Right ventricle myocardium inferior (tissue), 1 donor: Measurements from ENCODE around the gene INHBA. TPM values are rescaled to one million over a fixed set of nuclear protein-coding genes. Genes with fewer than 3 reads are reported as not detected.

Experiments used
- ATAC-seq: fragments of 200-7000 bp; cut with Tn5 transposase; one replicate; pipeline ENCODE4 v1.9.1; 2020; ENCODE audit warnings: mild to moderate bottlenecking, moderate library complexity
- DNase-seq: peaks from one replicate; pipeline ENCODE4 v3.0.0; 2021; ENCODE audit errors: missing footprints
- intact Hi-C: fragments of 100-400 bp; cut with DNase I; formaldehyde crosslinking; loops from one replicate; pipeline ENCODE4 v1.11.0; 2022
- total RNA-seq: library from RNA; stranded (reverse); fragmentation: NEBNext Ultra II Directional; extraction: Animal tissue kit (Norgen Biotek cat#: 25700); gene quantifications from one replicate; pipeline ENCODE4 v1.2.1, GENCODE V29; 2021
- donor health status: DM: no; HTN: yes; CAD: no; lungs with severe emphysema.

INHBA gene
- total RNA-seq, 1 donor from 2014 or later, result 0.89 TPM

GRCh38 chr7:41694495-41694894 lies 8.4 kb downstream of the INHBA start:
- ATAC-seq, result no peak
- intact Hi-C loops, result loop anchor here (10.0 kb wide), 1 partner anchor 690 kb away; no protein-coding TSS in a partner anchor
- no peak for DNase-seq

- peak; percentile 68 for ATAC-seq
- DNase-seq, result no peak
- intact Hi-C loops, result loop anchor here (10.0 kb wide), 1 partner anchor 689 kb away; no protein-coding TSS in a partner anchor
Measured at GRCh38 chr7:41693150-41693997, 9.5 kb downstream of the INHBA start.

GRCh38 chr7:41692251-41692650 lies 10.6 kb downstream of the INHBA start:
- no peak for ATAC-seq
- intact Hi-C loops, result loop anchor here (10.0 kb wide), 1 partner anchor 687 kb away; no protein-coding TSS in a partner anchor
- no peak for DNase-seq

- intact Hi-C loops, result loop anchor here (10.0 kb wide), 1 partner anchor 687 kb away; no protein-coding TSS in a partner anchor
- DNase-seq (no peak), ATAC-seq (no peak)
Measured at GRCh38 chr7:41691286-41692190, 11.4 kb downstream of the INHBA start.

GRCh38 chr7:41689815-41690214 lies 13.1 kb downstream of the INHBA start:
- DNase-seq (no peak), ATAC-seq (no peak)
- intact Hi-C loops, result loop anchor here (10.0 kb wide), 1 partner anchor 685 kb away; no protein-coding TSS in a partner anchor

- ATAC-seq (no peak), DNase-seq (no peak)
- intact Hi-C loops, result no loop called here
Measured at GRCh38 chr7:41688906-41689305, 14.0 kb downstream of the INHBA start.

GRCh38 chr7:41688012-41688625 lies 14.8 kb downstream of the INHBA start:
- DNase-seq (no peak), ATAC-seq (no peak)
- intact Hi-C loops, result no loop called here

- intact Hi-C loops, result no loop called here
- DNase-seq, result no peak
- no peak for ATAC-seq
Measured at GRCh38 chr7:41685684-41686083, 17.2 kb downstream of the INHBA start.

- no peak for ATAC-seq
- intact Hi-C loops, result no loop called here
- no peak for DNase-seq
Measured at GRCh38 chr7:41682422-41682821, 20.5 kb downstream of the INHBA start.

GRCh38 chr7:41679566-41679965 lies 23.3 kb downstream of the INHBA start:
- ATAC-seq, result no peak
- intact Hi-C loops, result no loop called here
- no peak for DNase-seq

GRCh38 chr7:41674505-41675023 lies 28.3 kb downstream of the INHBA start:
- intact Hi-C loops, result no loop called here
- no peak for ATAC-seq
- no peak for DNase-seq

GRCh38 chr7:41661596-41661995 lies 41.3 kb downstream of the INHBA start:
- ATAC-seq (no peak), DNase-seq (no peak)
- intact Hi-C loops, result no loop called here

- ATAC-seq (no peak), DNase-seq (no peak)
- intact Hi-C loops, result no loop called here
Measured at GRCh38 chr7:41659539-41659938, 43.4 kb downstream of the INHBA start.

GRCh38 chr7:41656366-41656765 lies 46.5 kb downstream of the INHBA start:
- no peak for DNase-seq
- ATAC-seq, result no peak
- intact Hi-C loops, result no loop called here

GRCh38 chr7:41655426-41655825 lies 47.5 kb downstream of the INHBA start:
- ATAC-seq (no peak), DNase-seq (no peak)
- intact Hi-C loops, result no loop called here

- no peak for DNase-seq
- peak; percentile 39 for ATAC-seq
- intact Hi-C loops, result no loop called here
Measured at GRCh38 chr7:41652267-41652666, 50.6 kb downstream of the INHBA start.

- no peak for DNase-seq
- no peak for ATAC-seq
- intact Hi-C loops, result no loop called here
Measured at GRCh38 chr7:41648501-41648900, 54.4 kb downstream of the INHBA start.

GRCh38 chr7:41643616-41644015 lies 59.3 kb downstream of the INHBA start:
- intact Hi-C loops, result no loop called here
- no peak for ATAC-seq
- no peak for DNase-seq

GRCh38 chr7:41641665-41642014 lies 61.2 kb downstream of the INHBA start:
- DNase-seq (no peak), ATAC-seq (no peak)
- intact Hi-C loops, result no loop called here
